B cell (primary cell): ENCODE data around the gene UBE2J1. TPM values are rescaled to one million over a fixed set of nuclear protein-coding genes. Genes with fewer than 3 reads are reported as not detected.

Experiments used
- ATAC-seq: fragments of 200-7000 bp; cut with Tn5 transposase; one replicate; pipeline ENCODE4 v1.10.0; 2021; ENCODE audit warnings: low read depth, mild to moderate bottlenecking, moderate number of reproducible peaks, moderate library complexity
- CTCF ChIA-PET: fragments of 350-600 bp; sonication (Branson Sonifier 250); formaldehyde crosslinking; loops from one replicate; lab custom pipeline; 2021; ENCODE audit warnings: antibody characterized with exemption, inconsistent platforms; lab: Charles Lee
- POLR2A ChIA-PET: fragments of 350-600 bp; sonication (Branson Sonifier 250); formaldehyde crosslinking; loops from one replicate; lab custom pipeline; 2021; ENCODE audit warnings: antibody characterized with exemption; lab: Charles Lee
- DNase-seq: peaks from one replicate; pipeline ENCODE4 v3.0.0; 2013
- H2AFZ ChIP-seq: 2 replicates; pipeline ENCODE4 v1.6.1; 2012; ENCODE audit warnings: mild to moderate bottlenecking, low read depth, low read length; ENCODE audit not compliant: insufficient read depth, poor library complexity, severe bottlenecking
- H3K27ac ChIP-seq, 2 donors: 1 replicate in 1 of 2; 2 replicates in 1 of 2; pipeline ENCODE4 v1.5.1; 2012 to 2013; ENCODE audit warnings: low read length in 2 of 2, mild to moderate bottlenecking in 2 of 2, moderate library complexity in 1 of 2
- H3K27me3 ChIP-seq, 4 experiments: fragments of 200-600 bp in 1 of 4; sonication (generic) in 1 of 4; replicated peaks in 1 of 4; 1 replicate in 2 of 4; 2 replicates in 2 of 4; pipeline versions ENCODE4 v1.6.1 to v1.7.0; 2013 to 2016; ENCODE audit warnings: low read length in 3 of 4, mild to moderate bottlenecking in 2 of 4, mixed read lengths in 1 of 4, moderate library complexity in 1 of 4; ENCODE audit not compliant: insufficient read depth in 4 of 4, control insufficient read depth in 3 of 4; ENCODE audit errors: control extremely low read depth in 1 of 4
- H3K36me3 ChIP-seq, 2 experiments: replicated peaks in 1 of 2; 1 replicate in 1 of 2; 2 replicates in 1 of 2; pipeline versions ENCODE4 v1.6.1 to v1.7.1; 2013; ENCODE audit warnings: low read length in 1 of 2; ENCODE audit not compliant: insufficient read depth in 2 of 2, control insufficient read depth in 1 of 2; ENCODE audit errors: control extremely low read depth in 1 of 2, extremely low read depth in 1 of 2
- H3K4me1 ChIP-seq, 2 donors: fragments of 200-600 bp in 1 of 2; sonication (generic) in 1 of 2; 1 replicate in 1 of 2; 2 replicates in 1 of 2; pipeline versions ENCODE4 v1.5.1 to v1.6.1; 2013 to 2017; ENCODE audit warnings: low read length in 2 of 2; ENCODE audit not compliant: control insufficient read depth in 2 of 2, insufficient read depth in 2 of 2
- H3K4me2 ChIP-seq: replicated peaks from 2 replicates; pipeline ENCODE3; 2012; ENCODE audit warnings: mild to moderate bottlenecking, low read depth, low read length; ENCODE audit not compliant: poor library complexity, severe bottlenecking
- H3K4me3 ChIP-seq, 5 experiments: fragments of 200-600 bp in 1 of 5; sonication (generic) in 1 of 5; 1 replicate in 3 of 5; 2 replicates in 2 of 5; pipeline versions ENCODE4 v1.5.1 to v1.7.0; 2011 to 2016; ENCODE audit warnings: low read length in 4 of 5, mild to moderate bottlenecking in 4 of 5, low read depth in 2 of 5, control low read depth in 1 of 5, moderate library complexity in 1 of 5; ENCODE audit not compliant: insufficient read depth in 1 of 5; ENCODE audit errors: control extremely low read depth in 1 of 5, extremely low read depth in 1 of 5
- H3K79me2 ChIP-seq: fragments of 200-600 bp; sonication (generic); one replicate; pipeline ENCODE4 v1.6.0; 2016; ENCODE audit warnings: low read length; ENCODE audit not compliant: control insufficient read depth, insufficient read depth
- H3K9ac ChIP-seq: fragments of 200-600 bp; sonication (generic); 2 replicates; pipeline ENCODE4 v1.6.1; 2017; ENCODE audit warnings: mild to moderate bottlenecking, low read length, moderate library complexity
- H3K9me3 ChIP-seq, 3 donors: one replicate each; pipeline versions ENCODE4 v1.6.1 to v1.7.1; 2013; ENCODE audit warnings: low read length in 2 of 3; ENCODE audit not compliant: control insufficient read depth in 2 of 3, insufficient read depth in 1 of 3; ENCODE audit errors: control extremely low read depth in 1 of 3
- H4K20me1 ChIP-seq: 2 replicates; pipeline ENCODE4 v1.6.0; 2012; ENCODE audit warnings: mild to moderate bottlenecking, low read length; ENCODE audit not compliant: insufficient read depth, control insufficient read depth, poor library complexity, severe bottlenecking
- H3K27ac Mint-ChIP-seq: one replicate; pipeline ENCODE4 v1.8.0; 2021; ENCODE audit warnings: mixed read lengths
- H3K27me3 Mint-ChIP-seq: one replicate; pipeline ENCODE4 v1.8.0; 2021; ENCODE audit warnings: mixed read lengths
- H3K4me1 Mint-ChIP-seq: one replicate; pipeline ENCODE4 v1.8.0; 2021; ENCODE audit warnings: mixed read lengths
- H3K4me3 Mint-ChIP-seq: one replicate; pipeline ENCODE4 v1.8.0; 2021; ENCODE audit warnings: mixed read lengths
- H3K9me3 Mint-ChIP-seq: one replicate; pipeline ENCODE4 v1.8.0; 2022; ENCODE audit warnings: mixed read lengths; ENCODE audit not compliant: insufficient read depth
- EZH2 ChIP-seq: IDR thresholded peaks from 2 replicates; pipeline ENCODE4 v1.6.1; 2012; ENCODE audit warnings: borderline replicate concordance, low read depth, mild to moderate bottlenecking, moderate library complexity, low read length; ENCODE audit not compliant: insufficient read depth, poor library complexity, severe bottlenecking
- WGBS: methylation state at CpG from one replicate; pipeline ENCODE4 v1.1.5; 2013; ENCODE audit warnings: missing lambda C conversion rate; ENCODE audit not compliant: insufficient coverage; 5-methylcytosine and 5-hydroxymethylcytosine counted together
- intact Hi-C: fragments of 100-400 bp; cut with micrococcal nuclease; formaldehyde crosslinking; loops from one replicate; pipeline ENCODE4 v1.10.0; 2022
- polyA plus RNA-seq: library from polyadenylated mRNA; depleted of rRNA; stranded (reverse); fragments of >200 nt; gene quantifications from 2 replicates; pipeline ENCODE4 v1.2.3, GENCODE V29; 2012
- total RNA-seq, 2 donors: library from RNA; stranded (reverse); fragments of 120-200 nt in 1 of 2; gene quantifications; 1 replicate in 1 of 2; 2 replicates in 1 of 2; pipeline versions ENCODE4 v1.2.3 to v1.2.4, GENCODE V29; 2013 to 2022
- TF ChIP-seq, protein P1 (sequence below): fragments of 200-600 bp; IDR thresholded peaks from one replicate; pipeline ENCODE4 v1.8.0; 2022; ENCODE audit warnings: antibody characterized with exemption, mild to moderate bottlenecking

The UBE2J1 gene
- total and polyA plus RNA-seq, 2 donors (not counting 1 experiment from before 2014, with no cell fraction given): 31.1 to 55.6 TPM

DNA sequence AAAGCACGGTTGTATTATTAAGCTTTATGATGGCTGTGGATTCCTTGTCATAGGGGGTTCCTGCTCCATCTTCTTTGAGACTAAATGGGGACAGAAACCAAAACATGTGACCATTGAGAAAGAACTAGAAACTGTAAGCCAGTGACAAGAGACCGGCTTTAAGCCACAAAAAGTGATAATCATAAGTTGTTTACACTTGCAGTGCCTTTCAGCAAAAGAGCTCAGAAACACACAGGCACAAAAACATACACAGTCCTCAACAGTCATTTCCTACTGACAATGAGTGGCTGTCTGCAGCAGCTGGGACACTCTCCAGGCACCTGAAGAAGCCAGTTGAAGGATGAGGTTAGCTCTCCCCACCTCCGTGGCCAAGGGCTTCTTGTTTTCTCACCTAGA is 20.0 kb upstream of the UBE2J1 start:
- Histone ChIP-seq H3K9ac (no peak overlapping the region), H3K79me2 (no peaks in the 10 kb centered on the region), H2AFZ (peak overlapping the region; percentile 61), H3K27ac (peak overlapping the region in 1 of 2 donors; percentile 17), H3K9me3 (no peaks in the 10 kb centered on the region), H3K4me2 (peak overlapping the region; percentile 48), H3K4me1 (peaks cover 23 to 37% of the 10 kb centered on the region in 2 donors), H3K36me3 (no peaks in the 10 kb centered on the region), H4K20me1 (no peaks in the 10 kb centered on the region), H3K27me3 (no peaks in the 10 kb centered on the region), H3K4me3 (no peak overlapping the region)
- TF ChIP-seq, protein P1, sequence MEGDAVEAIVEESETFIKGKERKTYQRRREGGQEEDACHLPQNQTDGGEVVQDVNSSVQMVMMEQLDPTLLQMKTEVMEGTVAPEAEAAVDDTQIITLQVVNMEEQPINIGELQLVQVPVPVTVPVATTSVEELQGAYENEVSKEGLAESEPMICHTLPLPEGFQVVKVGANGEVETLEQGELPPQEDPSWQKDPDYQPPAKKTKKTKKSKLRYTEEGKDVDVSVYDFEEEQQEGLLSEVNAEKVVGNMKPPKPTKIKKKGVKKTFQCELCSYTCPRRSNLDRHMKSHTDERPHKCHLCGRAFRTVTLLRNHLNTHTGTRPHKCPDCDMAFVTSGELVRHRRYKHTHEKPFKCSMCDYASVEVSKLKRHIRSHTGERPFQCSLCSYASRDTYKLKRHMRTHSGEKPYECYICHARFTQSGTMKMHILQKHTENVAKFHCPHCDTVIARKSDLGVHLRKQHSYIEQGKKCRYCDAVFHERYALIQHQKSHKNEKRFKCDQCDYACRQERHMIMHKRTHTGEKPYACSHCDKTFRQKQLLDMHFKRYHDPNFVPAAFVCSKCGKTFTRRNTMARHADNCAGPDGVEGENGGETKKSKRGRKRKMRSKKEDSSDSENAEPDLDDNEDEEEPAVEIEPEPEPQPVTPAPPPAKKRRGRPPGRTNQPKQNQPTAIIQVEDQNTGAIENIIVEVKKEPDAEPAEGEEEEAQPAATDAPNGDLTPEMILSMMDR: no peak
- no peak for TF ChIP-seq EZH2
- no peaks in the 10 kb centered on the region for H3K9me3 Mint-ChIP-seq
- no peaks in the 10 kb centered on the region for H3K27me3 Mint-ChIP-seq
- peaks cover 38% of the 10 kb centered on the region for H3K4me1 Mint-ChIP-seq
- H3K4me3 Mint-ChIP-seq: no peak overlapping the region
- H3K27ac Mint-ChIP-seq: no peak overlapping the region
- CTCF ChIA-PET: interaction anchor here (0.6 to 8.1 kb wide), 38 partner anchors 8 to 1674 kb away, joined by 3 to 93 read pairs (median 5); partner anchors contain the start of genes ANKRD6, PM20D2, PNRC1 and RNGTT
- 44% methylated on average over 1 of the region's 3 CpGs for WGBS
- DNase-seq: no peak
- ATAC-seq: no peak
- intact Hi-C loops: loop anchor here (1.0 to 5.0 kb wide), 8 partner anchors 15 to 1107 kb away; partner anchors contain the start of gene PNRC1
- POLR2A ChIA-PET: interaction anchor here (0.8 to 2.0 kb wide), 3 partner anchors 13 to 22 kb away, joined by 6 to 7 read pairs (median 7); partner anchors contain the start of gene UBE2J1

DNA sequence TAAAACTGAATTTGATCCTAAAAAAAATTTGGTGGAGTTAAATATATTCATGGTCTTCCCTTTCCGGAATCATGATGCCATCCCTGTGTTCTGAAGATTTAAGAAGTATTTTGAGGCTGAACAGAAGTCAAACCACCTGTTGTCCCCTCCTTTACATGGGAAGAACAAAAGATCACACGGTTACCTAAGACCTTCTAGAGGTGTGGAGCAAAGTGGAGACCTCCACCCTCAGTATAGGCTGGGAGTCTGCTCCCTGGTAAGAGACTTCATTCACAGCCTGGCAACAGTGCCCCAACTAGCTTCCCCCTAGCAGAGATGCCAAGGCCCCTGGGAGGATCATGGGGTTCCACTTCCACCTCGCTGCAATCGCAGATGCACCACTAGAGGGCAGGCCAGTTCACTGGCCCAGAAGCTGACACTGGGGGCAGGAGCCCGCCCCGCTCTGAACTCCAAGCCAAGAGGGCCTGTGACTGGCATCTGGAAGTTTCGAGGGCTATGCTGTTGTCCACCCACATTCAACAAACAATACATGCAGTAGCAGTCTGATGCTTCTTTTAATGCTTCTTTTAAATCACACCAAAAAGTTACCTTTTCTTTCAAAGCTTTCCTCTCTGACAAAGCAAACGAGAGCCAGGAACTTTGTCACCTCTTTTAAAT is 19.5 kb upstream of the UBE2J1 start:
- Histone ChIP-seq H3K36me3 (no peaks in the 10 kb centered on the region), H3K27me3 (no peaks in the 10 kb centered on the region), H2AFZ (peak overlapping the region; percentile 61), H4K20me1 (no peaks in the 10 kb centered on the region), H3K27ac (peak overlapping the region; percentile 17 to 18), H3K9ac (no peak overlapping the region), H3K9me3 (no peaks in the 10 kb centered on the region), H3K4me2 (peak overlapping the region; percentile 48), H3K79me2 (no peaks in the 10 kb centered on the region), H3K4me3 (no peak overlapping the region), H3K4me1 (peaks cover 23 to 37% of the 10 kb centered on the region in 2 donors)
- Mint-ChIP-seq H3K9me3 (no peaks in the 10 kb centered on the region), H3K27me3 (no peaks in the 10 kb centered on the region), H3K4me3 (peak overlapping the region; percentile 18), H3K4me1 (peaks cover 39% of the 10 kb centered on the region), H3K27ac (peak overlapping the region; percentile 53)
- intact Hi-C loops: loop anchor here (1.0 to 5.0 kb wide), 8 partner anchors 15 to 1107 kb away; partner anchors contain the start of gene PNRC1
- TF ChIP-seq EZH2: no peak
- TF ChIP-seq, protein P1: peak; percentile 98
- peak; percentile 90 for DNase-seq
- ChIA-PET POLR2A (interaction anchor here (0.6 to 2.0 kb wide), 5 partner anchors 13 to 488 kb away, joined by 4 to 8 read pairs (median 7); partner anchors contain the start of gene UBE2J1), CTCF (interaction anchor here (0.6 to 8.1 kb wide), 43 partner anchors 9 to 1673 kb away, joined by 3 to 93 read pairs (median 5); partner anchors contain the start of genes ANKRD6, PM20D2, PNRC1 and RNGTT)
- 5% methylated on average over 5 of the region's 8 CpGs for WGBS
- peak; percentile 88 for ATAC-seq
